ENCODE data around the gene TMTC4.

The TMTC4 gene

DNA sequence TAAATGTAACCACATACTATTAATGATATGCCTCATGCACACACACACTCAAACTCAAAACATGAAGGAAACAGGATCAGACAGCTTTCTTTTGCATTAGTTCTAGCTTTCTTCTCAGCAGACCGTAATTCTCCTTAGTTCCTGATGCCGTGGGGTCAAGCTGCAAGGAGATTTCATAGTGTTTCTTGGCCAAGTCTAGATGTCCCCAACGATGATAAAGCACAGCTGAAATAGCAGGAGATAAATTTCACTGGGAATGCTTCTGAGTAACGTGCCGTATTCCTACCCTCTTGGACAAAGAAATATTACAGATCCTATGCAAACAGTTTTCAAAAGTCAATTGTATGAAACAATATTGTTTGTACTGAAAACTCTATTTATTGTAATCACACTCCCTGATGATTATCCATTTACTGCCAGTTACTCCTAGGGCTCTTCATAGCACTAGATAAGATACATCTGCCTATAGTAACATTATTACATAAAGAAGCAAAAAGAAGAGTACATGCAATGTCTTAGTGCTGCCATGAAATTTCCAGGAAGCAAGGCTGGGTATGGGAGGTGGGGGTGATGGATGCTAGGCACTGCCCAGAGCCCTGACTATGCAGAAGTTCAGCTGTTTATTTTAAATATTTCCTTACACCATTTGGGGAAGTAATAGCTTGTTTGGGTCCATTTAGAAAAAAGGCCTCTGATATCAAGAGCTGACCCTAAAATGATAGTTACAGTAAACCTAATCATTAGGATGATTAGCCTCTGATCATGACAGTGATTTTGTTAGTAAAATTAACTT lies 69.5 kb downstream of the TMTC4 start:
- ATAC-seq: no peak

DNA sequence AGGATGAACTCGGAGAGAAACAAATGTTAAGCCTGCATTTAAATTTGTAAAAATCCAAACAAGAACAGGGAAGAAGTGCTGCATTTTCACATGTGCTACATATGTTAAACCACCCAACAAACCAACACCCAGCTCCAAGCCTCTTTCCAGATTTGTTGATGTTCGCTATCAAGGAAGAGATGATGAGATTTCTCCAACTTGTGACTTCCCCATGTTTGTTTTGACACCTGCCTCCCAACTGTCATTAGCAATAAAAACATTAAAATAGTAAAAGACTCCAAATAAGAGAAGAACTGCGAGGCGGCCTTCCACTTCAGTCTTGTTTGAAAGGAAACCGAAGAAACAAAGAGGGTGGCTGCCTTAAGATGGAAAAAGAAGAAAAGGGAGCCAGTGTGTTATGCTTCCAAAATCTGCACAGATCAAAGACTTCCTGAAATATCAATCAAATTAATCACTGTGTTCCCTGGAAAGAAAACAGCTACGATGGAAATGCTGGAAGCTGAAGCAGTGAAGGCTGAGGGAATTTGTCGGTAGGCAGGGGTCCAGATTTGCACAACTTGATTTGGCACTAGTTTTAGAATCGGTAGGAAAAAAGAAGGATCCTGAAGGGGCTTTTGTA lies 72.0 kb downstream of the TMTC4 start:
- ATAC-seq: no peak
- TF ChIP-seq ESRRG (CRISPR knock-in tag; IDR thresholded peaks at IDR 0.05): no peak
- TF ChIP-seq ZNF8 (CRISPR knock-in tag; IDR thresholded peaks at IDR 0.05): no peak
- TF ChIP-seq PPARA (CRISPR knock-in tag; IDR thresholded peaks at IDR 0.05; ENCODE audit: borderline replicate concordance): no peak
- TF ChIP-seq BACH2 (CRISPR knock-in tag; IDR thresholded peaks at IDR 0.05; ENCODE audit: borderline replicate concordance): no peak
- TF ChIP-seq, protein P1, sequence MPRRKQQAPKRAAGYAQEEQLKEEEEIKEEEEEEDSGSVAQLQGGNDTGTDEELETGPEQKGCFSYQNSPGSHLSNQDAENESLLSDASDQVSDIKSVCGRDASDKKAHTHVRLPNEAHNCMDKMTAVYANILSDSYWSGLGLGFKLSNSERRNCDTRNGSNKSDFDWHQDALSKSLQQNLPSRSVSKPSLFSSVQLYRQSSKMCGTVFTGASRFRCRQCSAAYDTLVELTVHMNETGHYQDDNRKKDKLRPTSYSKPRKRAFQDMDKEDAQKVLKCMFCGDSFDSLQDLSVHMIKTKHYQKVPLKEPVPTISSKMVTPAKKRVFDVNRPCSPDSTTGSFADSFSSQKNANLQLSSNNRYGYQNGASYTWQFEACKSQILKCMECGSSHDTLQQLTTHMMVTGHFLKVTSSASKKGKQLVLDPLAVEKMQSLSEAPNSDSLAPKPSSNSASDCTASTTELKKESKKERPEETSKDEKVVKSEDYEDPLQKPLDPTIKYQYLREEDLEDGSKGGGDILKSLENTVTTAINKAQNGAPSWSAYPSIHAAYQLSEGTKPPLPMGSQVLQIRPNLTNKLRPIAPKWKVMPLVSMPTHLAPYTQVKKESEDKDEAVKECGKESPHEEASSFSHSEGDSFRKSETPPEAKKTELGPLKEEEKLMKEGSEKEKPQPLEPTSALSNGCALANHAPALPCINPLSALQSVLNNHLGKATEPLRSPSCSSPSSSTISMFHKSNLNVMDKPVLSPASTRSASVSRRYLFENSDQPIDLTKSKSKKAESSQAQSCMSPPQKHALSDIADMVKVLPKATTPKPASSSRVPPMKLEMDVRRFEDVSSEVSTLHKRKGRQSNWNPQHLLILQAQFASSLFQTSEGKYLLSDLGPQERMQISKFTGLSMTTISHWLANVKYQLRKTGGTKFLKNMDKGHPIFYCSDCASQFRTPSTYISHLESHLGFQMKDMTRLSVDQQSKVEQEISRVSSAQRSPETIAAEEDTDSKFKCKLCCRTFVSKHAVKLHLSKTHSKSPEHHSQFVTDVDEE (CRISPR knock-in tag; IDR thresholded peaks at IDR 0.05): no peak
- no peak for TF ChIP-seq ISL1 (CRISPR knock-in tag; IDR thresholded peaks at IDR 0.05)

More for the DNA sequence above, 69.5 kb downstream of the TMTC4 start:
- TF ChIP-seq ARNTL (CRISPR knock-in tag; IDR thresholded peaks at IDR 0.05; ENCODE audit: borderline replicate concordance, low read depth) (no peak), ISL1 (CRISPR knock-in tag; IDR thresholded peaks at IDR 0.05) (no peak), ESRRG (CRISPR knock-in tag; IDR thresholded peaks at IDR 0.05) (no peak), POU6F1 (CRISPR knock-in tag; IDR thresholded peaks at IDR 0.05; ENCODE audit: borderline replicate concordance, low read depth) (no peak), GLIS3 (CRISPR knock-in tag; IDR thresholded peaks at IDR 0.05) (no peak), CSDC2 (CRISPR knock-in tag; IDR thresholded peaks at IDR 0.05) (no peak), ZFP3 (CRISPR knock-in tag; IDR thresholded peaks at IDR 0.05) (no peak), ZNF70 (CRISPR knock-in tag; IDR thresholded peaks at IDR 0.05) (no peak), ZC3H10 (CRISPR knock-in tag; IDR thresholded peaks at IDR 0.05) (no peak), CREB5 (CRISPR knock-in tag; IDR thresholded peaks at IDR 0.05; ENCODE audit: low read depth) (no peak), TOX (CRISPR knock-in tag; IDR thresholded peaks at IDR 0.05; ENCODE audit: borderline replicate concordance) (no peak), RARB (CRISPR knock-in tag; IDR thresholded peaks at IDR 0.05) (no peak), PATZ1 (CRISPR knock-in tag; IDR thresholded peaks at IDR 0.05; ENCODE audit: borderline replicate concordance) (no peak), TCF4 (CRISPR knock-in tag; IDR thresholded peaks at IDR 0.05; ENCODE audit: borderline replicate concordance) (no peak)

- TF ChIP-seq OSR1 (CRISPR knock-in tag; IDR thresholded peaks at IDR 0.05) (no peak), ESRRG (CRISPR knock-in tag; IDR thresholded peaks at IDR 0.05) (no peak), ZNF8 (CRISPR knock-in tag; IDR thresholded peaks at IDR 0.05) (no peak), GLIS3 (CRISPR knock-in tag; IDR thresholded peaks at IDR 0.05) (no peak), TOX (CRISPR knock-in tag; IDR thresholded peaks at IDR 0.05; ENCODE audit: borderline replicate concordance) (no peak), CSDC2 (CRISPR knock-in tag; IDR thresholded peaks at IDR 0.05) (no peak), BACH2 (CRISPR knock-in tag; IDR thresholded peaks at IDR 0.05; ENCODE audit: borderline replicate concordance) (no peak), CREB5 (CRISPR knock-in tag; IDR thresholded peaks at IDR 0.05; ENCODE audit: low read depth) (no peak), ZFP30 (CRISPR knock-in tag; IDR thresholded peaks at IDR 0.05) (no peak), RARB (CRISPR knock-in tag; IDR thresholded peaks at IDR 0.05) (no peak), ARNTL (CRISPR knock-in tag; IDR thresholded peaks at IDR 0.05; ENCODE audit: borderline replicate concordance, low read depth) (no peak), PPARA (CRISPR knock-in tag; IDR thresholded peaks at IDR 0.05; ENCODE audit: borderline replicate concordance) (no peak), ZNF565 (CRISPR knock-in tag; conservative IDR thresholded peaks at IDR 0.05; ENCODE audit: low read depth) (no peak), ZNF70 (CRISPR knock-in tag; IDR thresholded peaks at IDR 0.05) (no peak), SNAI2 (CRISPR knock-in tag; IDR thresholded peaks at IDR 0.05) (no peak), TCF4 (CRISPR knock-in tag; IDR thresholded peaks at IDR 0.05; ENCODE audit: borderline replicate concordance) (no peak)
- TF ChIP-seq, protein P1 (CRISPR knock-in tag; IDR thresholded peaks at IDR 0.05): no peak
- no peak for ATAC-seq
Observed at GRCh38 chr13:100601716-100602115, 72.9 kb downstream of the TMTC4 start.
